HG02973 (cell line): ENCODE measurements around the gene GRIA4.
"Not testable (repeated sequence)": the region's sequence is repeated elsewhere in the genome, so short reads cannot be mapped to it uniquely, and the experiment has no call there.

ENCODE experiments used
- ATAC-seq: cut with Tn5 transposase; IDR thresholded peaks from one replicate; pipeline ENCODE4 v1.9.1; 2021; ENCODE audit warnings: moderate library complexity; ENCODE audit not compliant: unreplicated experiment

The GRIA4 gene

DNA sequence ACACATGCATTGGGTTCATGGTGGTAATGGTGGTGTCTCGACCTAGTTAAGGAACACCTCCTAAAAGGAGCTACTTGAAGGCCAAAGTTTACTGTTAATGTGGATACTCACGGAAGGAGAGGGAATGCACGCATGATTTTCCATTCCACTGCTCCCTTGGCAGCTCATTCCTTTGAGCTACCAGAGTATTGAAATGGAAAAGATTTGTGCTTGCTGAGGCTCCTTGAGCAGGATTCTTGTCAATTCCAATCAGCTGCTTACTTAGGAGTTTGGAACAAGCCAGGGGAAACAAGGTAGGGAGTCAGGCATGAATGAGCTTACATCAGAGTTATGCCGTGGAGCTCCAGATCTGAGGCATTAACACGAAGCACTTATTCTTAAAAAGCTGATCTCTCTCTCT, 108.8 kb downstream of the GRIA4 start:
- ATAC-seq: no peak

GRCh38 chr11:105719073-105719822, 109.4 kb downstream of the GRIA4 start:
- ATAC-seq: peak; percentile 86

DNA sequence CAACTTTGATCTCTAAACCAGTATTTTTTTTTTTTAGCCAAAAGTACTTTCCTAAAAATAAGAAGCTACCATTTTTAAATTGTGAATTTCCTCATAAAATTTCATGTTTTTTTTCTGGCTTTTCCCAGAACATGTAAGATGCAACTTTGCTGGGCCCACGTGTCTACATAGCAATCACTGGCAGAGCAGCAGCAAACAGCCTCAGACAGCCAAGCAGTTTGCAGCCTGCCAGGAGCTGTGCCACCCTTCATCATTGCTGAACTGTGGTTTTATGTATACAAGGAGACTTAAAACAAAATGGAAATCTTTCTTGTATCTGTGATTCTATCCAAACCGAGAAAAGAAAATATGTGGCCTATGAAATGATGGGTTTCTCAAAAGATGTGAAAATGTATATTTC, 110.2 kb downstream of the GRIA4 start:
- ATAC-seq: no peak

DNA sequence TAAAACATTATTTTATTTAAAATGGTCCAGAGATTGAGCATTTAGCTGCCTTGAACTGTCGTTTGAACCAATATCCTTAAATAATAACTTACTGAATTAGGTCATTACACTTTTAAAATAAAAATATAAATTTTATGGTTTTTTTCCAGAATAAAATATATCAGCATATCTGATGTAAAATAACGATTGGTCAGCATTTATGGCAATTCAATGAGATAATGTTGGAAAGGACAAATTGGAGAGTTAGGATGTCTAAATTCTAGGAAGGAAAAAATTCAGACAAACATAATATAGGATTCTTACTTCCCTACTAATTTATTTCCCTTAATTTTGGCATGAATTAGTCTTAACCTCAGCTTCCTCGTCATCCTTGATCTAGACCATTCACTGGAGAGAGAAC, 113.4 kb downstream of the GRIA4 start:
- ATAC-seq: no peak

- ATAC-seq: no peak
Measured at GRCh38 chr11:105732611-105733010, 122.7 kb downstream of the GRIA4 start.

DNA sequence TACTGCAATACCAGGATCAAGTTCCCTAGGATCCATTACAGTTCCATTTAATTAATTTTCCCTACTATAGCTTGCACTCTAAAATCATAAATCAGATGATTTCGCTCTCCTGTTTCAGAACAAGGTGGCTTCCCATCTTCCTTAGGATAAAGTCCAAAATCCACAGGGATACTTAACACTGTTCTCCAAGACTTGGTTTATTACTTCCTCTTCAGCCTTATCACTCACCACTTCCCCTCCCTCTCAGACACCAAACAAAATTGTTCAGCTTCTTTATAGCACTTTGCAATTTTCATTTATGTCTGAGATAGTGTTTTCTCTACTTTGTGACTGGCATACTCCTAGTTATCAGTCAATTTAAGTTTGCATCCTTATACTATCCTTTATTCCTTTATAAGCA, 124.6 kb downstream of the GRIA4 start:
- ATAC-seq: no peak

GRCh38 chr11:105738251-105738650, 128.4 kb downstream of the GRIA4 start:
- no peak for ATAC-seq

DNA sequence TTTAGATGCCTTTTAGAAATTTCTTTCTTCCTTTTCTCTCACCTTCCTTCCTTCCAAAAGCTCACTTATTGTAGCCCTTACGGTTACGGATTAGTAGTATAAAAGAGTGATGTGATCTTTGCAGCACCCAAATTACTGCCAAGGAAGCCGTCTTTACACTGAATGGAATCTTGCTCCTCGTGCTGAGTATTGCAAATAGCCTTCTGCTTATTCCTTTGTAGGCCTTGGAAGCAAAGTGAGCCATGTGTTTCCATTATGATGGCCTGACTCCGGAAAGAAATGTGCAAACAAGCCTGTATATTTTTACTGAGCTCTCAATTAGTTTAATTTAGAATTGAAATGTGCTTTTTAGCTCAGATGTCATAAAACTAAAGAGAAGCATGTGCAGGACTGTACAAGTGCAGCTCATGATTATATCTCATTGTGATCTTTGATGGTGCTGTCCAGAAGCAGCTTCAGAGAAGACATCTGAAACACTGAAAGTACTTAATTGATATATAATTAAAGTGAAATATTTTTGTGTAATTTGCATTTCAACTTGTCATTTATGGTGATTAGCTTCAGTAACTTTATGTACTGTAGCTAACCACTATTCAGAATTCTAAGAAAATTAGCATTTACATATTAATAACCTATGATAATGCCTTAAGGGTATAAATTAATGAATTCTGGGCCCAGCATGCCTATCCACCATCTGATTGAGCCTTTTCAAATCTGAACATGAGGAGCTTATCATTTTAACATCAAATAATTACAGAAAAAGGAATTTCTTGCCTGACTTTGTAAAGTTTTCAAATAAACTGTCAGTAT, 129.3 kb downstream of the GRIA4 start:
- ATAC-seq: no peak

GRCh38 chr11:105740164-105740903, 130.5 kb downstream of the GRIA4 start:
- ATAC-seq: peak; percentile 97

DNA sequence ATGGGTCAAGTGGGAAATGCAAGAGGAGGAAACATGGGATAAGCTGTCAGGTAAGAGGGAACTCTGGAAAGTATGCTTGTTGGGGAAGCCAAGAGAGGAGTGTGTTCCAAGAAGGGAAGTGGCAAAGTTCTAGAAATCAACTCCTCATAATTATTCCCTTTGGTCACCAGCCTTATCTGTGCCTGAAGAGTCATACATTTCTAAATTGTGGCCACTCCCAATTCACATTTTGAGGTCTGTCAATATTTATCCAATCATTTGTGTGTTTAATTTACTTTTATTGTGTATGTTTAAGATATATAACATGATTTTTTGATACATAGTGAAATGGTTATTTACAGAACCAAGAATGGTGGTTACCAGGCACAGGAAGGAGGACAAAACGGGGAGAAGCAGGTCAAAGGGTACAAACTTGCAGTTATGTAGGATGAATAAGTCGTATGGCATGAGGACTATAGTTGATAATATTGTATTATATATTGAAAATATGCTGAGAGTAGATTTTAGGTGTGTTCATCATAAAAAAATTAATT, 131.7 kb downstream of the GRIA4 start:
- no peak for ATAC-seq

- ATAC-seq: no peak
Measured at GRCh38 chr11:105754260-105754659, 144.4 kb downstream of the GRIA4 start.

GRCh38 chr11:105754716-105755115, 144.8 kb downstream of the GRIA4 start:
- ATAC-seq: no peak

GRCh38 chr11:105757107-105757506, 147.2 kb downstream of the GRIA4 start:
- ATAC-seq: no peak

DNA sequence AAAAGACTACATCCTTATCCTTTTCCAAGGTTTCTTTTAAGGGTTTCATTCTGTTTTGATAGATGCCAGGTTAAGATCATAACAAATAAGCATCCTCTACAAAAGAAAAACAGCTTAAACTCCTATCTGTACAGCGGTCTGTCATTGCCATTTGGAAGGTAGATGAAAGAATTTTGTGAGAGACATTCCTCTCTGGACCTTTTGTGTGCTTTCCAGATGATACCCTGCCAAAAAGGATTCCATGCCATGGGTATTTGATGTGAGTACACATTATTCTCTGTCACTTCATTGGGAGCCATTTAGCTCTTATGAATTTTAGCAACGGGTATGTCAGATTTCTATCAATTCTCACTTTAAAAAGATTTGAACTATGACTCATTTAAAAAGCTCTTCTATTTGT, 153.7 kb downstream of the GRIA4 start:
- no peak for ATAC-seq

DNA sequence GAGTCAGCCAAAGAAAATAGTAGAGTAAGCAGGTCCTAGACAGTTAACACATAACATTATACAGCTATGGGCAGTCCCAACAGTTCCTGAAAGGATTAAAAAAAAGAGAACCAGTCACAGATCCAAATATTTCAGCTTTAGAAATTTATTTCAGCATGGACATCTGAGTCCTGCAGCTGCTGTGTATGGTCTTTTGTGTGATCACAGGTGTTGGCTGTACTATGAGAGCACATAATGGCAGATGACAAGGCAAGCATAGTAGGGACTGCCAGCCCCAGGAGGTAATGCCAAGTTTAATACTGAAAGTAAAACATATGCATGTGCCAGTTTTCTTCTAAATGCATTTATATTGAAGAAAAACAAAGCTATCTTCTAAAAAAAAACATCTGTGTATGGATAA, 158.1 kb downstream of the GRIA4 start:
- no peak for ATAC-seq

DNA sequence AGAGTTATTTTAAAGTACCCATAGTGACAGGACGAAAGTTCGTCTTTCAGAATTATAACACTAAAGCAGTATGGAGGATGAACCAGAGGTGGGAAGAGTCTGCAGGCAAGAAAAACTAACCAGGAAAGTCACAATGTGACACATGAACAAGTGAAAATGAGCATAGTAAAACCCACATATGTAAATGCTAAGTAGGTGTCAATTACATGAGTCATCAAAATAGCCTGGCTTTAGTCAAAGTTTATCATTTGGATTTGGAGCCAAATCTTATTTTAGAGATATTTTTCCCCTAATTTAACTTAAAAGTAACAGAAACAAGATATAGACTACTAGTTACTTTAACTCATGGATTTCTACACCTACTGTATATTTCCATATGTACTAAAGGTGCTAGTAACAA, 159.8 kb downstream of the GRIA4 start:
- ATAC-seq: no peak

- not testable (repeated sequence) for ATAC-seq
Measured at GRCh38 chr11:105773452-105773851, 163.6 kb downstream of the GRIA4 start.

- ATAC-seq: no peak
Measured at GRCh38 chr11:105774899-105775298, 165.0 kb downstream of the GRIA4 start.

GRCh38 chr11:105780781-105781525, 171.1 kb downstream of the GRIA4 start:
- ATAC-seq: no peak

DNA sequence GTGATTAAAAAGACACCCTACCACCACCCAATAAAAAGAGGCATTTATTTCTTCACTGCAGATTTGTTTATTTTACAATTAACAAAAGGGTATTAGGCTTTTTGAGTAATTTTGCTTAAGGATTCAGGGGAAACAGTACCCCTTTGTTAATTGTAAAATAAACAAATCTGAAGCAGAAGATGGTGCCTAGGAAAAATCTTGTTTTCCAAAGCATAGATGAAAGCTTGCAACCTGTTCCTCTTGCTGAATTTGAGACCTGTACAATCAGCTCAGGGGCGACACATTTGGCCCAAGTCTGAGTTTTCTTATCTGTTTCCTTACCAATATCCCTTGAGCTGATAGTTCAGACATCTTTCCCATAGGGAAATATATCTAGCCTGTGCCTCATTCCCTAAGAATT, 171.9 kb downstream of the GRIA4 start:
- ATAC-seq: no peak

- ATAC-seq: no peak
Measured at GRCh38 chr11:105783216-105783615, 173.3 kb downstream of the GRIA4 start.
